HG02763 (cell line): ENCODE measurements around the gene MYO3A.

ENCODE experiments used
- ATAC-seq: cut with Tn5 transposase; IDR thresholded peaks from one replicate; pipeline ENCODE4 v1.9.1; 2021; ENCODE audit warnings: mild to moderate bottlenecking, moderate library complexity; ENCODE audit not compliant: unreplicated experiment

MYO3A gene

DNA sequence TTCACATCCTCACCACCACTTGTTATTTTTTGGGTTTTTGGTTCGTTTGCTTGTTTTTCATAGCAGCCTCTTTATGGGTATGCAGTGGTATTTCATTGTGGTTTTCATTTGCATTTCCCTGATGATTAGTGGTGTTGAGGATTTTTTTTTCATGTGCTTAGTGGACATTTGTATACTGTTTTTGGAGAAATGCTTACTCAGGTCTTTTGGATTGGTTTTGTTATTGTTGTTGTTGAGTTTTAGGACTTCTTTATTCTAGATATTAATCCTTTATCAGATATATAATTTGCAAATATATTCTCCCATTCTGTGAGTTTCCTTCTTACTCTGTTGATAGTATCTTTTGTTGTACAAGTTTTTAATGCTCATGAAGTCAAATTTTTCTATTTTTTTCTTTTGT, 325.3 kb downstream of the MYO3A start:
- ATAC-seq, result no peak
